Embryonic facial prominence (tissue), 1 donor: ENCODE data around the gene SH3PXD2B.

Experiments
- DNase-seq: peaks from one replicate; pipeline ENCODE4 v3.0.0-alpha.2; 2016; ENCODE audit errors: extremely low spot score

SH3PXD2B gene

GRCh38 chr5:172454358-172455086, at the start of gene SH3PXD2B:
SH3PXD2B (minus strand) TSS chr5:172454525; CDS start chr5:172454352, 173 bp downstream.
- DNase-seq: no peak

GRCh38 chr5:172502969-172503368, 48.6 kb upstream of the SH3PXD2B start:
- DNase-seq: no peak

GRCh38 chr5:172502410-172502809, 48.1 kb upstream of the SH3PXD2B start:
- DNase-seq: no peak

GRCh38 chr5:172501708-172502320, 47.5 kb upstream of the SH3PXD2B start:
- DNase-seq: no peak

- no peak for DNase-seq
Measured at GRCh38 chr5:172499287-172499686, 45.0 kb upstream of the SH3PXD2B start.

- no peak for DNase-seq
Measured at GRCh38 chr5:172498431-172499129, 44.3 kb upstream of the SH3PXD2B start.

GRCh38 chr5:172497591-172498255, 43.4 kb upstream of the SH3PXD2B start:
- DNase-seq: no peak

- no peak for DNase-seq
Measured at GRCh38 chr5:172496671-172497371, 42.5 kb upstream of the SH3PXD2B start.

GRCh38 chr5:172494630-172495505, 40.5 kb upstream of the SH3PXD2B start:
- DNase-seq: no peak

GRCh38 chr5:172493906-172494305, 39.6 kb upstream of the SH3PXD2B start:
- DNase-seq: no peak

- DNase-seq: no peak
Measured at GRCh38 chr5:172493461-172493860, 39.1 kb upstream of the SH3PXD2B start.

GRCh38 chr5:172493002-172493401, 38.7 kb upstream of the SH3PXD2B start:
- DNase-seq: no peak

- DNase-seq: no peak
Measured at GRCh38 chr5:172492097-172492840, 37.9 kb upstream of the SH3PXD2B start.

- no peak for DNase-seq
Measured at GRCh38 chr5:172491481-172491880, 37.2 kb upstream of the SH3PXD2B start.

GRCh38 chr5:172490514-172491461, 36.5 kb upstream of the SH3PXD2B start:
- no peak for DNase-seq

GRCh38 chr5:172488221-172488620, 33.9 kb upstream of the SH3PXD2B start:
- DNase-seq: no peak

- no peak for DNase-seq
Measured at GRCh38 chr5:172487671-172488070, 33.3 kb upstream of the SH3PXD2B start.

GRCh38 chr5:172486912-172487311, 32.6 kb upstream of the SH3PXD2B start:
- DNase-seq: no peak

GRCh38 chr5:172486451-172486850, 32.1 kb upstream of the SH3PXD2B start:
- DNase-seq: no peak
